Naive thymus-derived CD8-positive, alpha-beta T cell (primary cell): Measurements from ENCODE around the gene ELOB. TPM values are rescaled to one million over a fixed set of nuclear protein-coding genes. Genes with fewer than 3 reads are reported as not detected.
"Not testable (repeated sequence)": the region's sequence is repeated elsewhere in the genome, so short reads cannot be mapped to it uniquely, and the experiment has no call there.

ENCODE experiments used
- ATAC-seq, 2 donors: fragments of 150-1000 bp; cut with Tn5 transposase in 1 of 2; sonication (Bioruptor Pico), chemical (Tn5 transposase) in 1 of 2; 1 replicate in 1 of 2; 2 replicates in 1 of 2; pipeline ENCODE4 v1.10.0; 2021; ENCODE audit warnings: mild to moderate bottlenecking in 2 of 2, moderate library complexity in 2 of 2
- POLR2A ChIA-PET: fragments of 350-600 bp; sonication (Branson Sonifier 250); formaldehyde crosslinking; loops from one replicate; lab custom pipeline; 2021; ENCODE audit warnings: antibody characterized with exemption; lab: Charles Lee
- DNase-seq, 10 donors: peaks; one replicate each; pipeline versions ENCODE4 v3.0.0 to v3.0.0-alpha.2; 2020 to 2022
- H3K27ac Mint-ChIP-seq, 10 donors: one replicate each; pipeline ENCODE4 v1.8.0; 2020 to 2022; ENCODE audit warnings: mild to moderate bottlenecking in 10 of 10, mixed read lengths in 10 of 10, moderate library complexity in 4 of 10, inconsistent platforms in 1 of 10
- H3K27me3 Mint-ChIP-seq, 5 donors: one replicate each; pipeline ENCODE4 v1.8.0; 2021 to 2022; ENCODE audit warnings: mixed read lengths in 5 of 5
- H3K36me3 Mint-ChIP-seq, 3 donors: one replicate each; pipeline ENCODE4 v1.8.0; 2020 to 2022; ENCODE audit warnings: mixed read lengths in 3 of 3, mild to moderate bottlenecking in 2 of 3, inconsistent platforms in 1 of 3
- H3K4me1 Mint-ChIP-seq, 4 donors: one replicate each; pipeline ENCODE4 v1.8.0; 2021 to 2022; ENCODE audit warnings: mixed read lengths in 4 of 4
- H3K4me3 Mint-ChIP-seq, 10 donors: one replicate each; pipeline ENCODE4 v1.8.0; 2020 to 2022; ENCODE audit warnings: mild to moderate bottlenecking in 10 of 10, mixed read lengths in 10 of 10, moderate library complexity in 6 of 10, inconsistent platforms in 1 of 10
- H3K9me3 Mint-ChIP-seq, 9 donors: one replicate each; pipeline ENCODE4 v1.8.0; 2020 to 2022; ENCODE audit warnings: mixed read lengths in 9 of 9, mild to moderate bottlenecking in 3 of 9, inconsistent platforms in 1 of 9, moderate library complexity in 1 of 9
- polyA plus RNA-seq, 3 donors: library from polyadenylated mRNA; unstranded; fragments of 300-500 nt; fragmentation: Illumina TruSeq; gene quantifications; one replicate each; pipeline ENCODE4 v1.2.3, GENCODE V29; 2021
- total RNA-seq, 8 experiments: library from RNA in 2 of 8; stranded (reverse) in 2 of 8; gene quantifications; one replicate each; pipeline ENCODE4 v1.2.3 and lab custom pipeline; 2021 to 2026

The ELOB gene
- total and polyA plus RNA-seq, 5 experiments from 2014 or later = 121 to 301 (median 230) TPM

DNA sequence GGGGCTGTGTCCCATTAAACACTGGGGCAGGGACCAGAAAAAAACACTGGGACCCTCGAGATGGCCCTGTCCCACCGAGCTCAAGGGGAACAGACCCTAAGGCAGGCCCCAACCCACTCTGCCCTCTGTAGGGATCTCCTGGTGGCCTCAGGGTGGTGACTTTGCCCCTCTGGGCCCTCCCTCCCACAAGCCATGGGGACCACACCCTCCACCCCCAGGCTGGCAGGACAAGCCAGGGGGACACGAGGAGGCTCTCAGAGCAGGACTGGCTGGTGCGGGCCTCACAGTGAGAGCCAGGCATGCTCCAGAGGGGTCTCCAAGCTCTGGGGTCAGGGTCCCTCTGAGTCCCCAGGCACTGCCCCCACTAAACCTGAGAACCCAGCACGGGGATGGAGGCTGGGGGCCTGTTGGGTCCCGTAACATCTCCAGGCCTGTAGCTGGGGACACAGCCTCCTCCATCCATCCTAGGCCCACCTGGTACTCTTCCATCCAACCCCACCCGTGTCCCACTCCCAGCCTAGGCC is 39.1 kb downstream of the ELOB start:
- peaks cover 0 to 9% (median 0%) of the 10 kb centered on the region in 5 donors for H3K27me3 Mint-ChIP-seq
- H3K36me3 Mint-ChIP-seq = no peaks in the 10 kb centered on the region
- no peak for DNase-seq
- peaks cover 0 to 7% (median 1%) of the 10 kb centered on the region in 4 donors for H3K4me1 Mint-ChIP-seq
- ATAC-seq = no peak
- POLR2A ChIA-PET = no interaction called here
- H3K9me3 Mint-ChIP-seq = no peaks in the 10 kb centered on the region
- H3K27ac Mint-ChIP-seq = peak overlapping the region in 3 of 10 donors; percentile 43 to 73 (median 49)
- no peak overlapping the region for H3K4me3 Mint-ChIP-seq

GRCh38 chr16:2737238-2737605 is 39.9 kb downstream of the ELOB start:
- Mint-ChIP-seq H3K4me1 (peaks cover 0 to 7% (median 1%) of the 10 kb centered on the region in 4 donors), H3K9me3 (no peaks in the 10 kb centered on the region), H3K4me3 (no peak overlapping the region), H3K36me3 (no peaks in the 10 kb centered on the region), H3K27ac (no peak overlapping the region), H3K27me3 (peaks cover 0 to 9% (median 0%) of the 10 kb centered on the region in 5 donors)
- DNase-seq (no peak), ATAC-seq (no peak)
- POLR2A ChIA-PET = no interaction called here

GRCh38 chr16:2736476-2737237 is 40.4 kb downstream of the ELOB start:
- POLR2A ChIA-PET = interaction anchor here (0.7 kb wide), 1 partner anchor 36 kb away, joined by 4 read pairs; no protein-coding TSS in a partner anchor
- ATAC-seq (no peak), DNase-seq (no peak)
- no peak overlapping the region for H3K27ac Mint-ChIP-seq
- no peaks in the 10 kb centered on the region for H3K9me3 Mint-ChIP-seq
- H3K4me1 Mint-ChIP-seq = peaks cover 0 to 7% (median 1%) of the 10 kb centered on the region in 4 donors
- no peak overlapping the region for H3K4me3 Mint-ChIP-seq
- H3K36me3 Mint-ChIP-seq = no peaks in the 10 kb centered on the region
- H3K27me3 Mint-ChIP-seq = peaks cover 0 to 9% (median 0%) of the 10 kb centered on the region in 5 donors

GRCh38 chr16:2734844-2735515 is 42.1 kb downstream of the ELOB start:
- no peak overlapping the region for H3K27ac Mint-ChIP-seq
- no peak for ATAC-seq
- H3K36me3 Mint-ChIP-seq = no peaks in the 10 kb centered on the region
- peaks cover 0 to 9% (median 0%) of the 10 kb centered on the region in 5 donors for H3K27me3 Mint-ChIP-seq
- H3K9me3 Mint-ChIP-seq = no peaks in the 10 kb centered on the region
- H3K4me3 Mint-ChIP-seq = no peak overlapping the region
- POLR2A ChIA-PET = interaction anchor here (1.1 kb wide), 1 partner anchor 42 kb away, joined by 3 read pairs; the partner anchor contains the start of gene ELOB
- DNase-seq = no peak
- no peaks in the 10 kb centered on the region for H3K4me1 Mint-ChIP-seq

- H3K4me3 Mint-ChIP-seq = no peak overlapping the region
- peaks cover 4 to 19% (median 8%) of the 10 kb centered on the region in 5 donors for H3K27me3 Mint-ChIP-seq
- no peaks in the 10 kb centered on the region for H3K9me3 Mint-ChIP-seq
- POLR2A ChIA-PET = no interaction called here
- DNase-seq (no peak), ATAC-seq (no peak)
- no peak overlapping the region for H3K27ac Mint-ChIP-seq
- H3K36me3 Mint-ChIP-seq = no peaks in the 10 kb centered on the region
- no peaks in the 10 kb centered on the region for H3K4me1 Mint-ChIP-seq
These were observed 49.0 kb downstream of the ELOB start for GRCh38 chr16:2728034-2728433.

DNA sequence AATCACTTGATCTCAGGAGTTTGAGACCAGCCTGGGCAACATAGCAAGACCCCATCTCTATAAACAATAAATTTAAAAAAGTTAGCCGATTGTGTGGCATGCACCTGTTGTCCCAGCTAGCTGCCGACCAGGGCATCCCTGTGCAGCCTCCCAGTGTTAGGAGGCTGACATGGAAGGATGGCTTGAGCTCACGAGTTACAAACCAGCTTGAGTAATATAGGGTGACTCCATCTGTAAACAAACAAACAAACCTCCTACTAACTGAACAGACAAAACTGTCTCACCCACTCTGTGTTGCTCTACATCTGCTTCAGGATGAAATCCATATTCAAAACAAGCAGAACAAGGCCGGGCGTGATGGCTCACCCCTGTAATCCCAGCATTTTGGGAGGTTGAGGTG is 50.2 kb downstream of the ELOB start:
- peaks cover 0 to 2% (median 0%) of the 10 kb centered on the region in 4 donors for H3K4me1 Mint-ChIP-seq
- H3K36me3 Mint-ChIP-seq = no peaks in the 10 kb centered on the region
- peaks cover 4 to 19% (median 8%) of the 10 kb centered on the region in 5 donors for H3K27me3 Mint-ChIP-seq
- DNase-seq (no peak), ATAC-seq (no peak)
- POLR2A ChIA-PET = no interaction called here
- H3K27ac Mint-ChIP-seq = no peak overlapping the region
- no peaks in the 10 kb centered on the region for H3K9me3 Mint-ChIP-seq
- H3K4me3 Mint-ChIP-seq = no peak overlapping the region

- peak in 1 of 10 donors; percentile 43 for DNase-seq
- Mint-ChIP-seq H3K27me3 (peaks cover 4 to 19% (median 8%) of the 10 kb centered on the region in 5 donors), H3K4me3 (no peak overlapping the region), H3K27ac (no peak overlapping the region), H3K4me1 (peaks cover 0 to 7% (median 1%) of the 10 kb centered on the region in 4 donors), H3K9me3 (no peaks in the 10 kb centered on the region), H3K36me3 (no peaks in the 10 kb centered on the region)
- no peak for ATAC-seq
- POLR2A ChIA-PET = no interaction called here
These were observed 52.2 kb downstream of the ELOB start for GRCh38 chr16:2724816-2725348.

GRCh38 chr16:2724088-2724676 is 52.9 kb downstream of the ELOB start:
- Mint-ChIP-seq H3K27me3 (peaks cover 4 to 19% (median 8%) of the 10 kb centered on the region in 5 donors), H3K27ac (no peak overlapping the region), H3K4me3 (peak overlapping the region in 1 of 10 donors; percentile 1), H3K36me3 (no peaks in the 10 kb centered on the region), H3K9me3 (no peaks in the 10 kb centered on the region), H3K4me1 (peaks cover 0 to 7% (median 1%) of the 10 kb centered on the region in 4 donors)
- ATAC-seq (no peak), DNase-seq (no peak)
- POLR2A ChIA-PET = no interaction called here

GRCh38 chr16:2721634-2722173 is 55.4 kb downstream of the ELOB start:
- H3K4me1 Mint-ChIP-seq, ATAC-seq, H3K36me3 Mint-ChIP-seq, H3K9me3 Mint-ChIP-seq, POLR2A ChIA-PET: not testable (repeated sequence)
- peak overlapping the region; percentile 41 to 77 (median 64) for H3K4me3 Mint-ChIP-seq
- H3K27ac Mint-ChIP-seq = peak overlapping the region in 6 of 10 donors; percentile 10 to 86 (median 42)
- DNase-seq = peak in 1 of 10 donors; percentile 11
- peaks cover 4 to 19% (median 8%) of the 10 kb centered on the region in 5 donors for H3K27me3 Mint-ChIP-seq

Other genes with a start within 250 kb of the ELOB start
- 1 to 10 TPM; 1.6 to 2.1 TPM for gene CEMP1, start 245.9 kb downstream of the ELOB start, total RNA-seq
- 1 to 10 TPM in 2 of 3 donors, under 1 TPM in 1; 0.81 to 6.0 (median 2.8) TPM for gene CEMP1, start 245.9 kb downstream of the ELOB start, polyA plus RNA-seq
- 10 to 100 TPM; 66.1 to 69.7 TPM for gene PDPK1, start 239.3 kb downstream of the ELOB start, total RNA-seq
- gene PDPK1, start 239.3 kb downstream of the ELOB start, polyA plus RNA-seq = 10 to 100 TPM; 27.1 to 44.7 (median 28.6) TPM
- gene KCTD5, start 94.8 kb downstream of the ELOB start, total RNA-seq = 10 to 100 TPM; 24.3 to 25.5 TPM
- 10 to 100 TPM; 10.8 to 18.4 (median 12.9) TPM for gene KCTD5, start 94.8 kb downstream of the ELOB start, polyA plus RNA-seq
- 1 to 10 TPM in 1 of 2 experiments, under 1 TPM in 1; 0.81 to 1.2 TPM for gene PRSS27, start 57.1 kb downstream of the ELOB start, total RNA-seq
- under 1 TPM in 1 of 3 donors, not detected in 2; 0.06 TPM for gene PRSS27, start 57.1 kb downstream of the ELOB start, polyA plus RNA-seq
- 100 to 1,000 TPM; 927 to 965 TPM for gene SRRM2, start 24.6 kb downstream of the ELOB start, total RNA-seq
- 100 to 1,000 TPM in 1 of 3 donors, 10 to 100 TPM in 2; 25.5 to 110 (median 62.4) TPM for gene SRRM2, start 24.6 kb downstream of the ELOB start, polyA plus RNA-seq
- not detected for gene PRSS33, start 10.3 kb upstream of the ELOB start, total RNA-seq
- gene PRSS33, start 10.3 kb upstream of the ELOB start, polyA plus RNA-seq = under 1 TPM in 1 of 3 donors, not detected in 2; 0.99 TPM
- not detected for gene PRSS41, start 21.2 kb upstream of the ELOB start, total RNA-seq
- not detected for gene PRSS41, start 21.2 kb upstream of the ELOB start, polyA plus RNA-seq
- gene PRSS21, start 40.0 kb upstream of the ELOB start, total RNA-seq = 1 to 10 TPM; 2.0 to 2.9 TPM
- 10 to 100 TPM in 1 of 3 donors, 1 to 10 TPM in 2; 1.5 to 14.7 (median 3.2) TPM for gene PRSS21, start 40.0 kb upstream of the ELOB start, polyA plus RNA-seq
- not detected for gene ZG16B, start 53.0 kb upstream of the ELOB start, total RNA-seq
- not detected for gene ZG16B, start 53.0 kb upstream of the ELOB start, polyA plus RNA-seq
- not detected for gene PRSS22, start 80.9 kb upstream of the ELOB start, total RNA-seq
- gene PRSS22, start 80.9 kb upstream of the ELOB start, polyA plus RNA-seq = not detected
- gene FLYWCH2, start 105.9 kb upstream of the ELOB start, total RNA-seq = 10 to 100 TPM; 22.2 to 26.0 TPM
- gene FLYWCH2, start 105.9 kb upstream of the ELOB start, polyA plus RNA-seq = 10 to 100 TPM; 18.0 to 28.8 (median 26.5) TPM
- gene FLYWCH1, start 134.7 kb upstream of the ELOB start, total RNA-seq = 100 to 1,000 TPM; 109 to 113 TPM
- 10 to 100 TPM in 2 of 3 donors, 1 to 10 TPM in 1; 5.9 to 18.4 (median 13.5) TPM for gene FLYWCH1, start 134.7 kb upstream of the ELOB start, polyA plus RNA-seq
- not detected for gene KREMEN2, start 187.0 kb upstream of the ELOB start, total RNA-seq
- not detected for gene KREMEN2, start 187.0 kb upstream of the ELOB start, polyA plus RNA-seq
- under 1 TPM; 0.27 to 0.60 TPM for gene PAQR4, start 192.1 kb upstream of the ELOB start, total RNA-seq
- gene PAQR4, start 192.1 kb upstream of the ELOB start, polyA plus RNA-seq = under 1 TPM in 2 of 3 donors, not detected in 1; 0.28 to 0.79 TPM
- gene PKMYT1, start 203.2 kb upstream of the ELOB start, total RNA-seq = not detected
- gene PKMYT1, start 203.2 kb upstream of the ELOB start, polyA plus RNA-seq = under 1 TPM in 1 of 3 donors, not detected in 2; 0.37 TPM
- not detected for gene CLDN9, start 235.6 kb upstream of the ELOB start, total RNA-seq
- not detected for gene CLDN9, start 235.6 kb upstream of the ELOB start, polyA plus RNA-seq
- gene CLDN6, start 240.9 kb upstream of the ELOB start, total RNA-seq = not detected
- gene CLDN6, start 240.9 kb upstream of the ELOB start, polyA plus RNA-seq = not detected
- under 1 TPM in 1 of 2 experiments, not detected in 1; 0.57 TPM for gene TNFRSF12A, start 243.1 kb upstream of the ELOB start, total RNA-seq
- under 1 TPM in 1 of 3 donors, not detected in 2; 0.33 TPM for gene TNFRSF12A, start 243.1 kb upstream of the ELOB start, polyA plus RNA-seq
- gene HCFC1R1, start 246.7 kb upstream of the ELOB start, total RNA-seq = 10 to 100 TPM; 14.0 to 15.1 TPM
- gene HCFC1R1, start 246.7 kb upstream of the ELOB start, polyA plus RNA-seq = 10 to 100 TPM; 13.1 to 16.5 (median 16.5) TPM
- gene THOC6, start 246.8 kb upstream of the ELOB start, total RNA-seq = 10 to 100 TPM; 24.2 to 24.9 TPM
- gene THOC6, start 246.8 kb upstream of the ELOB start, polyA plus RNA-seq = 10 to 100 TPM; 45.2 to 59.0 (median 58.8) TPM